Loucy (cell line): ENCODE results near the gene TRUB2.

Source experiments
- CTCF ChIP-seq: fragments of 200-600 bp; sonication (generic); conservative IDR thresholded peaks from 2 replicates; pipeline ENCODE4 v1.5.1; 2014; ENCODE audit warnings: mild to moderate bottlenecking, antibody characterized with exemption, low read length
- EZH2phosphoT487 ChIP-seq: fragments of 200-600 bp; IDR thresholded peaks from 2 replicates; pipeline ENCODE4 v1.6.1; 2018; ENCODE audit warnings: antibody characterized with exemption, mild to moderate bottlenecking, moderate library complexity, borderline replicate concordance

GRCh38 chr9:128293091-128293490, 29.2 kb downstream of the TRUB2 start:
- TF ChIP-seq CTCF = no peak
- no peak for TF ChIP-seq EZH2phosphoT487
